GM13976 (cell line): Measurements from ENCODE around the gene DAP.
"Not testable (repeated sequence)": the region's sequence is repeated elsewhere in the genome, so short reads cannot be mapped to it uniquely, and the experiment has no call there.

ENCODE experiments used
- DNase-seq: peaks from one replicate; pipeline ENCODE4 v3.0.0; 2012; ENCODE audit warnings: low spot score
- in situ Hi-C: fragments of 300-500 bp; cut with MboI; formaldehyde crosslinking; loops from one replicate; pipeline ENCODE4 v1.12.0; 2022; ENCODE audit warnings: low sequenced_read_pairs, mixed read lengths, inconsistent platforms; ENCODE audit not compliant: unreplicated experiment
- TF ChIP-seq, protein P1 (sequence below): IDR thresholded peaks from 2 replicates; pipeline ENCODE4 v1.5.1; 2012; ENCODE audit warnings: borderline replicate concordance, mild to moderate bottlenecking; ENCODE audit not compliant: insufficient read depth; ENCODE audit errors: extremely low read depth, missing control alignments, control extremely low read depth

The DAP gene

DNA sequence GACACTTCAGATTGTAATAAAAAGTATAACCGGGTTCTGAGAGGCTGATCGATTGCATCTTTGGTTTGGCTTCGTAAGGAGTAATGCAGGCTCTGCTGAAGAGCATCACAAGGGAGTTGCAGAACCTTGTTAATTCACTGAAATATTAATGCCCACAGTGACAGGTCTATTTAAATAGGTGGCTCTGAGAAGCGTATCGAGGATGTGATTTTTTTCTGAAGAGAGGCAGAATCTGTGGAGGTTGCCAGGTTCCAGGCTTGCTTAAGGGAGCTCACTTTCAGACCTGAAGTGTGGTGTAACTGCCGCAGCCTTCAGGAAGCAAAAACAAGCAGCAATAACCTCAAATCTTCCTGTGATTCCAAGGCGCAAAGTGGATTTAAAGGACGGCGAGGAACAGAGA, 116.8 kb downstream of the DAP start:
- DNase-seq, result no peak
- TF ChIP-seq, protein P1, sequence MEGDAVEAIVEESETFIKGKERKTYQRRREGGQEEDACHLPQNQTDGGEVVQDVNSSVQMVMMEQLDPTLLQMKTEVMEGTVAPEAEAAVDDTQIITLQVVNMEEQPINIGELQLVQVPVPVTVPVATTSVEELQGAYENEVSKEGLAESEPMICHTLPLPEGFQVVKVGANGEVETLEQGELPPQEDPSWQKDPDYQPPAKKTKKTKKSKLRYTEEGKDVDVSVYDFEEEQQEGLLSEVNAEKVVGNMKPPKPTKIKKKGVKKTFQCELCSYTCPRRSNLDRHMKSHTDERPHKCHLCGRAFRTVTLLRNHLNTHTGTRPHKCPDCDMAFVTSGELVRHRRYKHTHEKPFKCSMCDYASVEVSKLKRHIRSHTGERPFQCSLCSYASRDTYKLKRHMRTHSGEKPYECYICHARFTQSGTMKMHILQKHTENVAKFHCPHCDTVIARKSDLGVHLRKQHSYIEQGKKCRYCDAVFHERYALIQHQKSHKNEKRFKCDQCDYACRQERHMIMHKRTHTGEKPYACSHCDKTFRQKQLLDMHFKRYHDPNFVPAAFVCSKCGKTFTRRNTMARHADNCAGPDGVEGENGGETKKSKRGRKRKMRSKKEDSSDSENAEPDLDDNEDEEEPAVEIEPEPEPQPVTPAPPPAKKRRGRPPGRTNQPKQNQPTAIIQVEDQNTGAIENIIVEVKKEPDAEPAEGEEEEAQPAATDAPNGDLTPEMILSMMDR, result no peak
- in situ Hi-C loops, result no loop called here

DNA sequence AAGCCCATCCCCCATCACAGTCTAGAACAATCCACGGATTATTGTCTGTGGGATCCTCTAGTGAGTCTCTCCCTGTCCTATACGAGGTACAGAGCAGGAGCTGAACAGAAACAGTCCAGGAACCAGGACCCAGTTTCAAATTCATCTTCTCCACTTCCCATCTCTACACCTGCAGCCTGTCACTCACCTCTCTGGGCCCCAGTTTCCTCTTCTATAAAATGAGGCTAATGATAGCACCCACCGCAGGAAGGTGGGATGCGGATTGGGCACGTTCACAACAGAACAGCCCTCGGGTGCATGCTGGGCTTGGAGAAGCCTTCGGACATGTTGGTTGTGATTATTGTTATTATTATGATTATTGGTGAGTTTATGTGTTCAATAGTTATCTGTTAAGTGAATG, 118.7 kb downstream of the DAP start:
- in situ Hi-C loops, result no loop called here
- DNase-seq, result no peak
- TF ChIP-seq, protein P1, result no peak

DNA sequence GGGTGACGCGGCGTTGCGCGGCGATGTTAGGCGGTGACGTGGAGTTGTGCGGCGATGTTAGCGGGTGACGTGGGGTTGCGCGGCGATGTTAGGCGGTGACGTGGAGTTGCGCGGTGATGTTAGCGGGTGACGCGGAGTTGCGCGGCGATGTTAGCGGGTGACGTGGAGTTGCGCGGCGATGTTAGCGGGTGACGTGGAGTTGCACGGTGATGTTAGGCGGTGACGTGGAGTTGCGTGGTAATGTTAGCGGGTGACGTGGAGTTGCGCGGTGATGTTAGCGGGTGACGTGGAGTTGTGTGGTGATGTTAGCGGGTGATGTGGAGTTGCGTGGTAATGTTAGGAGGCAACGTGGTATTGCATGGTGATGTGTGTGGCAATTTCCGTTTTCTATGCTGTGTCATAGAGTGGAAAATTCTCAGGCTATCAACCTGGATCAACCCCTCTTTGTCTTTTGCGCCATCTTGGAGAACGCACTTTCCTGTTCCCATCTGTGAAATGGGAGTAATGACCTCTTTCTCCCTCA, 121.1 kb downstream of the DAP start:
- in situ Hi-C loops, result no loop called here
- TF ChIP-seq, protein P1, result no peak
- no peak for DNase-seq

GRCh38 chr5:10638723-10639122, 122.3 kb downstream of the DAP start:
- DNase-seq, in situ Hi-C loops: not testable (repeated sequence)

DNA sequence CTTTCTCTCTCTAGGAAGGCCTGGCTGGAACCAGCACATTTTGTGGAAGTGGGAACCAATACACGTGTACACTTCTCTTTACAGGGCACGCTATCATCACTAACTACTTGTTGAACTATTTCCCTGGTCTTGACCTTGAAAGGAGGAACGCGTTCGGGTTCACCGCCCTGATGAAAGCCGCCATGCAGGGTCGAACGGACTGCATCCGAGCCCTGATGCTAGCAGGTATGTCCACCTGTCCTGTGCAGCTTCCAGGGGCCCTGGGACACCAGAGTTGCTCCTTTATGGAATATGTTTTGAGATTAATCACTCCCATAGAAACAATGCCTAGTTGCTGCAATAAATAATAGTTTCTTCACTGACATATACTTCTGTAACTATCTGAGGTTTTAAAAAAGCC, 123.1 kb downstream of the DAP start:
- no peak for DNase-seq
- TF ChIP-seq, protein P1, result no peak
- in situ Hi-C loops, result no loop called here

GRCh38 chr5:10636363-10637142, 124.5 kb downstream of the DAP start:
- TF ChIP-seq, protein P1, result no peak
- in situ Hi-C loops, result no loop called here

DNA sequence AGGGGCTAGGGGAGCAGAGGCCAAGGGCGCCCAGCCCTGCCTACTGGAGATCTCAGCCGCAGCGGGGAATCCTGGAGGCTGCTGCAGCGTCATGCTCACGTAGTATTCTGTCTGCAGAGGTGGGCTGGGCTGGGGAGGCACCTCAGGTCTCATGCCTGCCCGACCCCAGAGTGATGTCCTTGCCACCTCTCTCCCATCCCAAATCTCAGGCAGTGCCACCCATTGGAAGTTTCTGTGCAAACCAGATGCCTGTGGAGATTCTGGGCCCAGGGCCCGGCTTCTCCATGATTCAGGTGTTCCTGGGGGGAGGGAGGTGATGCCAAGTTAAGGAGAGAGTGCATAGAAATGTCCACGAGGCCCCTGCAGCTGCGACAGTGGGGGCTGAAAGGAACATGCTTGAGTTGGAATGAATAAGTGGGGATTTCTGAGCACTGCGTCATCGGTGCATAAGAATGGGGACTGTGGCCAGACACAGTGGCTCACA, 125.1 kb downstream of the DAP start:
- in situ Hi-C loops, result no loop called here
- DNase-seq, result no peak
- TF ChIP-seq, protein P1, result no peak

More at GRCh38 chr5:10636363-10637142, 124.5 kb downstream of the DAP start:
- DNase-seq, result no peak
